ENCODE measurements around the gene CRACR2B.

Gene CRACR2B

DNA sequence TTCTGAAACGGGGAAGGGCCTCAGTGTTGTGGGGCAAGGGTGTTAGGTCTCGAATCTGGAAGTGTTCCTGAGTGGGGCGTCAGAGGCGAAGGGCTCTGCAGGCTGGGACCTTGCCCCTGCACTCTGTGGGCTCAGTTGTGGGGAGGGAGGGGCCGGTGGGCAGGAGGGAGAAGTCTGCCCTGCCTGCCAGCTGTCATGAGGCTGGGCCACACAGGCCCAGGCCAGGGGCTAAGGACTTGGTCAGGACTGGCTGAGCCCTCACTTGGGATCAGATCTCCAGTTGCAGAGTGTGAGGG lies at the start of gene CRACR2B:
CRACR2B (plus strand) TSS at position 23 of the 296 bp plus-strand sequence. CDS start 689 bp downstream, outside the sequence.
- DNase-seq, result no peak

- DNase-seq, result peak; percentile 11
These were observed 48.5 kb upstream of the CRACR2B start for GRCh38 chr11:778976-779954.

GRCh38 chr11:779955-780532 lies 47.7 kb upstream of the CRACR2B start:
- peak; percentile 14 for DNase-seq

DNA sequence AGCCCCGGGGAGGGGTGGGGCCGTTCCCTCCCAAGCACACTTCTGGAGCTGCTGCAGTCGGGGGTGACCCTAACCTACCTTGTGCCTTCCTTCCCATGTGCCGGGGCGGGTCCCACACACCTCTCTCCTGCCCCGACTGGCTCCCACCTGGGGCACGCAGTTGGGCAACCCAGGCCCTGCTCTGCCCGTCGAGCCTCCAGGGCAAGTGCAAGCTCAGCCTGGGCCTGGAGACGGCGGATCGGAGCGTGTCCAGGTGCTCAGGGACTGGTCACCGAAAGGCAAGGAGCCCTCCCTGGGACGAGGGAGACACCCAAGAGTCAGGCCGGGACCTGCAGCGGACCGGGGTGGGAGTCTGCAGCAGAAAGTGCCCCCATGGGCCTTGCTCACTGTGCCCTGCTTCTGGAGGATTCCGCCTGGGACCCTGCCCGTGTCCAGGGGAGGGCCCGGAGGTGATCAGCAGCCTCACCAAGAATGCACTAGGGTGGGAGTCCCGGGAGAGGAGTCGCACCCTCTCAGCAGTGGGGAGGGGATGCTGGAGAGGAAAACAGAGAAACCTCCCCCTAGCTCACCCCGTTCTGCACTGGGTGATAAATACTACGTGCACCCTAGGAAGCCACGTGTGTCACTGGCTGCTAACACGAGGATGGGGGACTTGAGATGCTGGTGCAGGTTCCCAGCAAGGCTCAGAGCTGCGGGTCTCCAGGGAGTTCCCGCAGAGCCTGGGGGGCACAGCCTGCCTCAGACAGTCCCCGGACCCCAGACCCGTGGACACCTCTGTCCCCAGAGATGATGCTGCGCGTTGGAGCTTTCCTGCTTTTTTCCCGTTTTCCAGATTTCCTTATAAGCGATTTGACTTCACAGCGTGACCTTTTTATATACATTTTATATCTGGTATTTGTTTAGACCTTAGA lies 45.2 kb upstream of the CRACR2B start:
- DNase-seq, result no peak

GRCh38 chr11:783581-784015 lies 44.1 kb upstream of the CRACR2B start:
- peak; percentile 88 for DNase-seq

- no peak for DNase-seq
These were observed 41.3 kb upstream of the CRACR2B start for GRCh38 chr11:786235-787083.

DNA sequence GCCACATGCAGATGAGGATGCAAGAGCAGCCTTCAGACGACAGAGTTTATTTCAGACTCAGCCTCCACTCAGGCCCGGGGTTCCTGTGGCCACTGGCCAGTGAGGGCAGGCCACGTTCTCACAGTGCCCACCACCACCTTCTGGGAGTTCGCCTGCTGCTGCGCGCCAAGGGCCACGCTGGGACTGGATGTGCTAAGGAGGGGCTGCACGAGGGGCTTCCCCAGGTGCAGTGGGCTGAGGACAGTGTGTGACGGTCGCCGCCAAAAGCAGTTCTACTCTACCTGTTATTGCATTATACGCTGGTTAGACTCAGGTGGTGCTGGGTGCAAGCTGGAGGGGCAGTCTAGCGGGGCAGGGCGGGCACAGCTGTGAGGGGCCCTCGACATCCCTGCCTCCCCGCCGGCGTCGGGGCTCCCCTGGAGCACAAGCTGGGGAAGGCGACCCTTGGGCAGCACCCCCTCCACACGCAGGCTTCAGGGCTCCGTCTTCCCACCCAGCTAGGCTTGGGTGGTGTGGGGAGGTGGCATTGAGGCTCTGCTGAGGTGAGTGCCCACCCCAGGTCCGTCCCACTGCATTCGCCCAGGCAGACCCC lies 40.5 kb upstream of the CRACR2B start:
- no peak for DNase-seq

- no peak for DNase-seq
These were observed 39.6 kb upstream of the CRACR2B start for GRCh38 chr11:788009-788640.

- no peak for DNase-seq
These were observed 38.5 kb upstream of the CRACR2B start for GRCh38 chr11:788953-789940.

DNA sequence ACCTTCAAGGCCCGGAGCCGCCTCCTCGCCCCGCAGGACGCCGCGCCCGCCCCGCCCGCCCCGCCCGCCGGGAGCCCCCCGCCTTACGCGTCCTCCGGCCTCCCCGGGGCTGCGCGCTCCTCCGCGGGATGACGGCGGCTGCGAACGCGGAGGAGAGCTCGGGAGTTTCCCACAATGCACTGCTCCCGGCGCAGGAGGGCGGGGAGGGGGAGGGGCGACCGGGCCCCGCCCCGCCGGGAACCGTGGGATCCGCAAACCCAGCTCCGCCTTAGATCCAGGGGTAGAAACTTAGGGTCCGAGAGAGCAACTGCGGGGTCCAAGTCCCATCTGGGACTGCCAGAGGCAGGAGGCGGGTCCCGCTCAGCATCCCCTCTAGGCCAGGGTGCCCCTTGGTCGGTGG lies 37.8 kb upstream of the CRACR2B start, which contains the start of gene CEND1:
CEND1 (minus strand) TSS at position 148 of the 400 bp plus-strand sequence. CDS start 1,514 bp downstream, outside the sequence.
- DNase-seq, result peak; percentile 50

DNA sequence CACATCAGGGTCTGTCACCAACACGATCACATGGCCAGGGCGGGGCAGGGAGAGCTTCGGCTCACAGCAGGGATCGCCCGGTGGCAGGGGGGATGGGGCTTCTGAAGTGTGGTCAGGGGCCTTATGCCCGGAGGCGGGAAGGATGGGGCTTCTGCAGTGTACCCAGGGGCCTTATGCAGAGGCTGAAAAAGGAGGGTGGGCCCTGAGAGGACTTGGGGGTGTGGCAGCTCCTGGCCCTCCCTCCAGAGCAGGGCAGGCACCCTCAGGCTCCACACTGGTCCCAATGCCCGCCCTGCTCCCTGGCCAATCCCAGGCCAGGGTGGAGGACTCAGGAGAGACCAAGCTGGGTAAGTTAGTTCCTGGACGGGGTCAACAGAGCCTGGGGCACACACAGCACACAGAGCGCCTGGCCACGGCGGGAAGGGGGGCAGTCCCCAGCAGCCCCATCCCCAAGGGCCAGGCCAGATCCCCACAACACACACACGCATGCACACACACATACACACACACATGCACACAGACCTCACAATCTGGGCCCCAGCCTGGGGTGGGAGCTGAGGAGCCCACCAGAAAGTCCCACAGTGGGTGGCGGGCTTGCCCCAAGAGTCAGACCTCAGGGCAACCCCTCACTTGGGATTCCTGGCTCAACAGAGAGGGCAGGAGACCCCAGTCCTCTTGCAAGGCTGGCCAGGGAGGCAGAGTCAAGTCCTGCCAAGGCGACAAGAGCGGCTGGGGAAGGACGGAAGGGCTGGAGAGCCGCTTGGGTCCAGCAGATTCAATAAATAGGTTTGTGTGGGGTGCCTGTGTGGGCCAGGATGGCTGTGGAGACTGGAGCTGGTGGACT lies 36.8 kb upstream of the CRACR2B start:
- DNase-seq, result no peak

- DNase-seq, result no peak
These were observed 35.8 kb upstream of the CRACR2B start for GRCh38 chr11:791658-792534.

DNA sequence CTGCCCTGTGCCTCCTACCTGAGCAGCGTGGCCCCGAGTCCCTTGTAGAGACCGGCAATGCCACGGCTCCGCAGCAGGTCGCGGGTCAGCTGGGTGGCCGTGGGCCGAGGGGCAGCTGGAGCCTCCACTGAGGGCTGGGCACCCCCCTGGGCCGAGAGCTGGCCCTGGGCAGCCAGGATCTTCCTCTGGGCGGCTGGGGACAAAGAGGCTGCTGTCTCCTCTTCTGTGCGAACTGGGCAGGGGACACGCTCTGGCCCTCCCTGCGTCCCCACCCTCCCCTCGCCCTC lies 35.2 kb upstream of the CRACR2B start:
- no peak for DNase-seq

DNA sequence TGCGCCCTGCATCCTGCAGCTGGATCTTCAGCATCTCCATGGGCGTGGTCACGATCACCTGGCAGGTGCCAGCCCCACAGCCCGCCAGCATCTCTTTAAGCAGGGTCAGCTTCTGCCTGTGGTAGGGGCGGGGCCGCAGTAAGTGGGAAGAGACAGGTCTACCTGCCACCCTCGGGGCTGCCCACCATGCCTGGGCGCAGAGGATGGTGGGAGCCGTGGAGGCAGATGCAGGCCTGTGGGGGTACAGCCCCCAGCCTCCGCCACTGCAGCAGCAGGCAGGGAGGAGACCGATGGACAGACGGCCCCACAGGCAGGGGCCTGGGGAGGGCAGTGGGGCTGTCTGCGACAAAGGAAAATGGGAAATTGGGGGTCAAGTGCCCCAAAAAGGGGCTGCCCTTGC lies 34.8 kb upstream of the CRACR2B start:
- no peak for DNase-seq

- no peak for DNase-seq
These were observed 34.2 kb upstream of the CRACR2B start for GRCh38 chr11:793556-793955.

DNA sequence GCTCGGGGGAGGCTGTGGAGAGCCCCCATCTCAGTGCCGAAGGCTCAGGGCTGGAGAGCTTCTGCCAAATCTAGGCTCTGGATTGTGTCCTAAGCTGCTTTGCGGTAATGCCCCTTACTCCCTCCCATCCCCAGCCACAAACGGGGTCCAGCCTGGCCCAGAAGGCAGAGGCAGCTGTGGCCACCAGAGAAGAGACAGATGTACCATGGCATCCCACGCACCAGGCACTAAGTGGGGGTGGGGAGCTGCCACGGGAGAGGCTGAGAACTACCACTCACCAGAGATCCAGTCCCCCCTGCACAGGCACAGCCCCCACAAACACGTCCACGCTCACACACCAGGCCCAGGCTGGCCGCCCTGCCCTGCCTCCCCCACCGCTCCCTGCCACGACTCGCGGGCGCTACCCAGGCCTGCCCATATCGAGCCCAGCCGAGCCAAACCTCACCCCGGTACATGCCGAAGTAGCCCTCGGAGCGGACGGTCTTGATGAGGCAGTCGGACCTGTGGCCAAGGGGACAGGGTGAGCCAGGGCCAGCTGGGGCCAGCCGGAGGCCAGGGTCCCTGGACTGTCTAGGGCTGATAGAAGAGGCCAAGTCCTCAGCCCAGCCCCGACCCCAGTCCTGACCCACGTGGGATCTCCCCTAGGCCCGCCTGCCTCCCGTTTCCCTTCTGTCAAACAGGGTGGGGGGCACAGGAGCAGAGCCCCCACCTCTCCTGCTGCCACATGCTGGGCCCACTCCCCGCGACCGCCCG lies 33.5 kb upstream of the CRACR2B start:
- DNase-seq, result no peak

Data from right hindlimb (tissue), 1 donor.